Right cardiac atrium (tissue), 5 donors: ENCODE data around the gene NCF2. TPM values are rescaled to one million over a fixed set of nuclear protein-coding genes. Genes with fewer than 3 reads are reported as not detected.

Experiments
- ATAC-seq, 2 donors: fragments of 200-7000 bp; cut with Tn5 transposase; one replicate each; pipeline versions ENCODE4 v1.8.0 to v1.9.1; 2020; ENCODE audit warnings: moderate library complexity in 2 of 2, mild to moderate bottlenecking in 1 of 2
- DNase-seq, 3 donors: peaks; one replicate each; pipeline ENCODE4 v3.0.0-alpha.2; 2020
- H3K27ac ChIP-seq: one replicate; pipeline ENCODE4 v1.5.1; 2013; ENCODE audit warnings: mild to moderate bottlenecking, low read length, control low read depth, moderate library complexity
- H3K27me3 ChIP-seq: one replicate; pipeline ENCODE4 v1.6.1; 2013; ENCODE audit not compliant: control insufficient read depth, insufficient read depth
- H3K4me1 ChIP-seq: one replicate; pipeline ENCODE4 v1.6.1; 2013; ENCODE audit warnings: low read length; ENCODE audit not compliant: control insufficient read depth, insufficient read depth
- H3K4me3 ChIP-seq: one replicate; pipeline ENCODE4 v1.5.1; 2013; ENCODE audit warnings: low read length, control low read depth
- H3K9me3 ChIP-seq: one replicate; pipeline ENCODE4 v1.6.1; 2013; ENCODE audit warnings: low read length; ENCODE audit not compliant: control insufficient read depth
- WGBS: extraction: QIAGEN DNeasy Blood & Tissue Kit; methylation state at CpG from one replicate; pipeline ENCODE4 v1.1.7; 2013; 5-methylcytosine and 5-hydroxymethylcytosine counted together
- intact Hi-C, 4 donors: fragments of 100-400 bp; cut with DNase I; formaldehyde crosslinking; loops; one replicate each; pipeline versions ENCODE4 v1.11.0 to v1.14.0; 2022 to 2023
- polyA plus RNA-seq: library from polyadenylated mRNA; stranded (reverse); fragments of 200-250 nt; gene quantifications from one replicate; pipeline ENCODE4 v1.2.3, GENCODE V29; 2013
- total RNA-seq, 4 donors: library from RNA; stranded (reverse); fragmentation: NEBNext Ultra II Directional; extraction: Animal tissue kit (Norgen Biotek cat#: 25700); gene quantifications; one replicate each; pipeline ENCODE4 v1.2.1, GENCODE V29; 2021
- donor health status: healthy with polysubstance abuse.
- donor health status: DM: no; HTN: yes; CAD: no.
- donor health status: DM: no; HTN: no; CAD: no.
- donor health status: DM: no; HTN: yes; CAD: no; lungs with severe emphysema.
- donor health status: DM: yes; HTN: yes; CAD: no.

The NCF2 gene
- total and polyA plus RNA-seq, 5 donors, result 1.4 to 6.4 (median 5.7) TPM

GRCh38 chr1:183611021-183611420, 20.8 kb upstream of the NCF2 start:
- Histone ChIP-seq H3K4me3 (no peak overlapping the region), H3K27ac (no peak overlapping the region), H3K4me1 (peaks cover 6% of the 10 kb centered on the region), H3K9me3 (no peaks in the 10 kb centered on the region), H3K27me3 (no peaks in the 10 kb centered on the region)
- intact Hi-C loops, result no loop called here
- 45% methylated on average over 2 of the region's 2 CpGs for WGBS
- no peak for DNase-seq
- no peak for ATAC-seq

GRCh38 chr1:183609759-183610452, 19.6 kb upstream of the NCF2 start:
- Histone ChIP-seq H3K9me3 (no peaks in the 10 kb centered on the region), H3K4me3 (no peak overlapping the region), H3K27ac (peak overlapping the region; percentile 16), H3K4me1 (peaks cover 6% of the 10 kb centered on the region), H3K27me3 (no peaks in the 10 kb centered on the region)
- DNase-seq (peak in 1 of 3 donors; percentile 45), ATAC-seq (peak; percentile 71 to 89)
- intact Hi-C loops, result no loop called here
- WGBS, result 11% methylated on average over 3 of the region's 3 CpGs

- Histone ChIP-seq H3K9me3 (no peaks in the 10 kb centered on the region), H3K4me3 (no peak overlapping the region), H3K27me3 (no peaks in the 10 kb centered on the region), H3K4me1 (peaks cover 6% of the 10 kb centered on the region), H3K27ac (peak overlapping the region; percentile 48)
- intact Hi-C loops, result no loop called here
- DNase-seq (peak; percentile 68 to 87 (median 79)), ATAC-seq (peak; percentile 89 to 91)
- WGBS, result 11% methylated on average over 5 of the region's 5 CpGs
Observed at GRCh38 chr1:183609313-183609712, 19.1 kb upstream of the NCF2 start.

GRCh38 chr1:183607322-183607980, 17.2 kb upstream of the NCF2 start:
- intact Hi-C loops, result no loop called here
- Histone ChIP-seq H3K27me3 (no peaks in the 10 kb centered on the region), H3K4me3 (no peak overlapping the region), H3K27ac (no peak overlapping the region), H3K4me1 (peaks cover 6% of the 10 kb centered on the region), H3K9me3 (no peaks in the 10 kb centered on the region)
- 54% methylated on average over 2 of the region's 2 CpGs for WGBS
- ATAC-seq, result no peak
- no peak for DNase-seq

- no peak for DNase-seq
- Histone ChIP-seq H3K4me1 (peaks cover 6% of the 10 kb centered on the region), H3K4me3 (no peak overlapping the region), H3K9me3 (no peaks in the 10 kb centered on the region), H3K27ac (no peak overlapping the region), H3K27me3 (no peaks in the 10 kb centered on the region)
- intact Hi-C loops, result no loop called here
- ATAC-seq, result no peak
- 93% methylated on average over 2 of the region's 2 CpGs for WGBS
Observed at GRCh38 chr1:183605904-183606303, 15.6 kb upstream of the NCF2 start.

- Histone ChIP-seq H3K27me3 (no peaks in the 10 kb centered on the region), H3K27ac (no peak overlapping the region), H3K4me3 (no peak overlapping the region), H3K4me1 (peaks cover 3% of the 10 kb centered on the region), H3K9me3 (no peaks in the 10 kb centered on the region)
- DNase-seq, result no peak
- peak in 1 of 2 donors; percentile 15 for ATAC-seq
- intact Hi-C loops, result no loop called here
- WGBS, result 82% methylated on average over 8 of the region's 8 CpGs
Observed at GRCh38 chr1:183604815-183605214, 14.6 kb upstream of the NCF2 start.

- Histone ChIP-seq H3K27ac (peak overlapping the region; percentile 9), H3K9me3 (no peaks in the 10 kb centered on the region), H3K4me1 (peaks cover 3% of the 10 kb centered on the region), H3K4me3 (no peak overlapping the region), H3K27me3 (no peaks in the 10 kb centered on the region)
- WGBS, result 56% methylated on average over 10 of the region's 10 CpGs
- DNase-seq (peak; percentile 28 to 60 (median 44)), ATAC-seq (peak in 1 of 2 donors; percentile 38)
- intact Hi-C loops, result no loop called here
Observed at GRCh38 chr1:183604038-183604808, 14.0 kb upstream of the NCF2 start.

GRCh38 chr1:183602510-183602909, 12.3 kb upstream of the NCF2 start:
- DNase-seq (no peak), ATAC-seq (no peak)
- no peaks in the 10 kb centered on the region for H3K27me3 ChIP-seq
- no peak overlapping the region for H3K4me3 ChIP-seq
- WGBS, result 95% methylated on average over 1 of the region's 1 CpG
- H3K27ac ChIP-seq, result no peak overlapping the region
- intact Hi-C loops, result no loop called here
- H3K4me1 ChIP-seq, result no peaks in the 10 kb centered on the region
- H3K9me3 ChIP-seq, result no peaks in the 10 kb centered on the region

- no peak for DNase-seq
- 83% methylated on average over 3 of the region's 3 CpGs for WGBS
- peak in 1 of 2 donors; percentile 10 for ATAC-seq
- Histone ChIP-seq H3K9me3 (no peaks in the 10 kb centered on the region), H3K27ac (no peak overlapping the region), H3K4me1 (no peaks in the 10 kb centered on the region), H3K27me3 (no peaks in the 10 kb centered on the region), H3K4me3 (no peak overlapping the region)
- intact Hi-C loops, result no loop called here
Observed at GRCh38 chr1:183600634-183601033, 10.4 kb upstream of the NCF2 start.

GRCh38 chr1:183600136-183600535, 9.9 kb upstream of the NCF2 start:
- WGBS, result 62% methylated on average over 3 of the region's 3 CpGs
- H3K27me3 ChIP-seq, result no peaks in the 10 kb centered on the region
- no peak overlapping the region for H3K4me3 ChIP-seq
- no peaks in the 10 kb centered on the region for H3K9me3 ChIP-seq
- no peak overlapping the region for H3K27ac ChIP-seq
- no peaks in the 10 kb centered on the region for H3K4me1 ChIP-seq
- intact Hi-C loops, result no loop called here
- ATAC-seq (peak; percentile 82 to 84), DNase-seq (peak in 1 of 3 donors; percentile 43)

- intact Hi-C loops, result no loop called here
- H3K27me3 ChIP-seq, result no peaks in the 10 kb centered on the region
- 53% methylated on average over 2 of the region's 2 CpGs for WGBS
- no peaks in the 10 kb centered on the region for H3K9me3 ChIP-seq
- DNase-seq (no peak), ATAC-seq (no peak)
- H3K4me1 ChIP-seq, result no peaks in the 10 kb centered on the region
- H3K27ac ChIP-seq, result no peak overlapping the region
- H3K4me3 ChIP-seq, result no peak overlapping the region
Observed at GRCh38 chr1:183598386-183598785, 8.1 kb upstream of the NCF2 start.
